Stimulated activated CD4-positive, alpha-beta T cell treated with anti-CD3 and anti-CD28 coated beads, Interleukin-1b, Interleukin-23, amount 100 ng/mL, for 4 hours (primary cell): ENCODE results near the gene PDE6D.
"Not testable (repeated sequence)": the region's sequence is repeated elsewhere in the genome, so short reads cannot be mapped to it uniquely, and the experiment has no call there.

ENCODE experiments used
- DNase-seq, 2 donors: peaks; one replicate each; pipeline ENCODE4 v3.0.0-alpha.2; 2020; ENCODE audit warnings: low read depth in 2 of 2

Gene PDE6D

DNA sequence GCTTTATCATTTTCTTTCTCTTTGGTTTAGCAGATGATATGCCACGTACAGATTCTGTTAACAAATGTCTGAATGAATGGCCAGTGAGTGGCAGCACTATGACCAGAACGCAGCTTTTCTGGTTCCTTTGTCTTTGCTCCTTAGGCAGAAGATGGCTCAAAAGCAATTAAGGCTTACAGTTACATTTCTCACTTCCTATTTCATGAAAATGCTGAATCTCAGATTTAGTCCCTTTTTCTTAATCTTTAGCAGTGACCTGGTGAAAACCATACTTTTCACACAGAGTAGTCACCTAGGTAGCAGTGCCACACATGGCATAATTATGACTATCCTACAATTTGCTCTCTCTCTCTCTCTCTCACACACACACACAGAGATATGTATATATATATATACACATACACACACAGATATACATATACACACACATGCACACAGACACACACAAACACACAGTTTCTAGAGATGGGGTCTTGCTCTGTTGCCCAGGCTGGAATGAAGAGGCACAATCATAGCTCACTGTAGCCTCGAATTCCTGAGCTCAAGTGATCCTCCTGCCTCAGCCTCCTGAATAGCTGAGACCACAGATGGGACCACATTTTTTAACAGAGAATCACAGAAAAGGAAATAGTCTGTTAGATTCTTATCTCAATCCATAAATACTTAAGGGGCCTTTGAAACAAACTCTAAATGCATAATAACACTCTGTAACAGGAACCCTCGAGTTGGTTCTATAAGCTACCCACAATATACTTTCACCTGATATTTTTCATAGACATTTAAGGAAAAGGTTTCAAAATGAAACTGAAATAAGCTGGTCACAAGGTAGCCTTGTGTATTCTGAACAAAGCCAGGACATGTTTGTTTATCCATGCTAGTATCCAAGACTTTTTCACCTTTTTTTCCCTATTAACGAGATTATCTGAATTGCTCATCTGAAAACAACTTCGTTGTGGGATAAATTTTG lies 11.6 kb downstream of the PDE6D start:
- no peak for DNase-seq

DNA sequence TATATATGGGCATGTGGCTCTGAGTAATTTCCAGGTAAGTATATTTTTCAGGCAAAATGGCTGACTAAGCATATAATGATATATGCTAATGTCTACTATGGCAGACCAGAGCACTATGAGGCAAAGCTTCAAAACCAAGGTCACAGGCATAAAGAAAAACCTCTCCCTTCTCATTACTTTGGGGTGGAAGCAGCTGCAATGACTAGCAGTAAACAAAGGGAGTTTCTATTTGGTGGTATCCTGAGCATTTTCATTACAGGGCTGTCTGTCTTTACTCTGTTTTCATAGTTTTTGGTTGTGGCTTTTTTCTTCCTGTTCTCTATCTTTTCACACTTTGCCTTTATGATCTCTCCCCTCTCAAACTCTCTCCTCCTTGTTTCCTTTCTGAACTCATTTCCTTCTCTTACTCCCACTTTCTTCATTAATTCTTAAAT lies 15.6 kb downstream of the PDE6D start:
- no peak for DNase-seq

DNA sequence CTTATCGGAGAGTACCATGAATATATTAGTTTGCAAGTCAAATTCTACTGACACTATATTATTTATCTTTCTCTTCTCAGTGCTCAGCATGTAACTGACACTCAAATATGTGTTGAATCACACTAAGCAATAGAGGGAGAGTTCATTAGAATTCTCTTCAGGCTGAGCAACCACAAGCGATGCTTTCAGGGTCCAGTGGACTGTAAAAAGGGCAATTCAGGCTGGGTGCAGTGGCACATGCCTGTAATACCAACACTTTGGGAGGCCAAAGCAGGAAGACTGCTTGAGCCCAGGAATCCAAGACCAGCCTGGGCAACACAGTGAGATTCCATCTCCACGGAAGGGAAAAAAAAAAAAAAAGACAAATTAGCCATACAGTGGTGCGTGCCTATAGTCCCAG lies 16.3 kb downstream of the PDE6D start:
- DNase-seq: no peak

DNA sequence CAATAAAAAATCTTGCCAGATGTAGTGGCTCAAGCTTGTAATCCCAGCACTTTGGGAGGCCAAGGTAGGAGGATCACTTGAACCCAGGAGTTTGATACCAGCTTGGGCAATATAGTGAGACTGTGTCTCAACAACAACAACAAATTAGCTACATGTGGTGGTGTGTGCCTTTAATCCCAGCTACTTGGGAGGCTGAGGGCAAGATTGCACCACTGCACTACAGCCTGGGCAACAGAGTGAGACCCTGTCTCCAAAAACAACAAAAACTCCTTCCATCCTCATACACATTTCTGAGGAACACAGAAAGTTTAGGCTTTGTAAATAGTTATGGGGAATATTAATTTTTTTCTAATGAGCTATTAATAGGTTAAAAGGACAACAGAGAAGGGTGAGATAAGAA lies 17.0 kb downstream of the PDE6D start:
- no peak for DNase-seq

GRCh38 chr2:231761735-231762134 lies 19.3 kb downstream of the PDE6D start:
- DNase-seq: no peak

- DNase-seq: no peak
These were observed 29.0 kb downstream of the PDE6D start for GRCh38 chr2:231752061-231752460.

GRCh38 chr2:231751042-231751815 lies 29.9 kb downstream of the PDE6D start:
- DNase-seq: no peak

DNA sequence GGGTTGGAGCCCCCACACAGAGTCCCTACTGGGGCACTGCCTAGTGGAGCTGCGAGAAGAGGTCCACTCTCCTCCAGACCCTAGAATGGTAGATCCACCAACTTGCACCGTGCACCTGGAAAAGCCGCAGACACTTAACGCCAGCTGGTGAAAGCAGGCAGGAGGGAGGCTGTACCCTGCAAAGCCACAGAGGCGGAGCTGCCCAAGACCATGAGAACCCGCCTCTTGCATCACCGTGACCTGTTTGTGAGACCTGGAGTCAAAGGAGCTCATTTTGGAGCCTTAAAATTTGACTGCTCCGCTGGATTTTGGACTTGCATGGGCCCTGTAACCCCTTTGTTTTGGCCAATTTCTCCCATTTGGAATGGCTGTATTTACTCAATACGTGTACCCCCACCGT lies 32.1 kb downstream of the PDE6D start:
- DNase-seq: not testable (repeated sequence)

- DNase-seq: not testable (repeated sequence)
These were observed 32.8 kb downstream of the PDE6D start for GRCh38 chr2:231748153-231748896.

GRCh38 chr2:231745303-231746038 lies 35.6 kb downstream of the PDE6D start:
- no peak for DNase-seq

GRCh38 chr2:231743376-231744116 lies 37.5 kb downstream of the PDE6D start:
- no peak for DNase-seq

- no peak for DNase-seq
These were observed 43.3 kb downstream of the PDE6D start for GRCh38 chr2:231737761-231738160.

DNA sequence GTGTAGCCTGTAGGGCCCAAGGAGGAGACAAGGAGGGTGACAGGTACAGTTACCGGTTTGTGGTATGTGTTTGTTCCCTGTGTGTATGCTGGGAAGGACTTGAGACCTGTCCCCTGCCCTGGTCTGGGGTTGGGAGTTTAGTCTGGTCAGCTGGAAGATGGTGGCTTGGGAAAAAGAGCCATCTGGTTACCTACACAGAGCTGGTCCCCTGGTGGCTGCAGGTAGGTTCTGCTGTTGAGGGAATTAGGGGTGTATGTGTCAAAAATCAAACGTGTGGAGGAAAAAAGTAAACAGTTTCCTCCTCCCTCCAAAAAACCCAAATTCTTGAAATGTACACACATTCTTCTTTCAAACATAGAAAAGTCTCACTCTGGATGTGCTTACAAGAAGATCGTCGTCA lies 48.5 kb downstream of the PDE6D start:
- DNase-seq: no peak

DNA sequence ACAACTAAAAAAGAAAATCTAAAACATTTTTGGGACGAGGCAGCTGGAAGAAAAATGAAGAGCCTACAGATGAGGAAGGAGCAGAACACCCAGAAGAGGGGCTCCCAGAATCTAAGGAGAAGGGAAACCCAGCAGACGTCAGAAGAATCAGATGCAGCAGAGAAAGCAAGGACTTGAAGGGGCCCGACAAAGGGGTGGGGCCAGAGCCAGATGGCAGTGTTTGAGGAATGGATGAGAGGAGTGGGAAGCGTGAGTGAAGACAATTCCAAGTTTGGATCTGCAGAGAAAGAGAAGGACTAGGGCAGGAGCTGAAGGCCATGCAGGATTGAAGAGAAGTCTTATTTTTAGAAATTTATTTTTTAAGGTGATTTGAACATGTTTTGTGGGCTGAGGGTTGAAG lies 53.5 kb downstream of the PDE6D start:
- DNase-seq: no peak

DNA sequence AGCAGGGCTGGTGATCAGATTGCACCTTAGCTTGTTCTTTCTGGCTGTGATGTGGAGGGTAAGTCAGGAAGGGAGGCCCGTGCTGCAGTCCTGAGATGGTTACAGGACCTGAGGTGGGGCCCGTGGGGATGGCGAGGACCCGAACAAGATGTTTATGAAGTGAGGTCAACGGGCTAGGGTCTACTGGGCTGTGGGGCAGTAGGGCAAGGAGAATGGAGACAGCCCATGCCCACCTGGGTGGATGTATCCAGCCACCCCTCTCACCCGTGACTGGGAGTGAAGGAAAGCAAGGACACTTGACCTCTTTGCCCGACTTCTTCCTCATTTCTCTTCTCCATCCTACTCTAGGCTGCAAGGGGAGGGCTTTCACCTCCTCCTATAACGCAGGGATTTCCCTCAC lies 54.8 kb downstream of the PDE6D start:
- no peak for DNase-seq

GRCh38 chr2:231725476-231725875 lies 55.6 kb downstream of the PDE6D start:
- no peak for DNase-seq

GRCh38 chr2:231722721-231723307 lies 58.3 kb downstream of the PDE6D start:
- DNase-seq: no peak

DNA sequence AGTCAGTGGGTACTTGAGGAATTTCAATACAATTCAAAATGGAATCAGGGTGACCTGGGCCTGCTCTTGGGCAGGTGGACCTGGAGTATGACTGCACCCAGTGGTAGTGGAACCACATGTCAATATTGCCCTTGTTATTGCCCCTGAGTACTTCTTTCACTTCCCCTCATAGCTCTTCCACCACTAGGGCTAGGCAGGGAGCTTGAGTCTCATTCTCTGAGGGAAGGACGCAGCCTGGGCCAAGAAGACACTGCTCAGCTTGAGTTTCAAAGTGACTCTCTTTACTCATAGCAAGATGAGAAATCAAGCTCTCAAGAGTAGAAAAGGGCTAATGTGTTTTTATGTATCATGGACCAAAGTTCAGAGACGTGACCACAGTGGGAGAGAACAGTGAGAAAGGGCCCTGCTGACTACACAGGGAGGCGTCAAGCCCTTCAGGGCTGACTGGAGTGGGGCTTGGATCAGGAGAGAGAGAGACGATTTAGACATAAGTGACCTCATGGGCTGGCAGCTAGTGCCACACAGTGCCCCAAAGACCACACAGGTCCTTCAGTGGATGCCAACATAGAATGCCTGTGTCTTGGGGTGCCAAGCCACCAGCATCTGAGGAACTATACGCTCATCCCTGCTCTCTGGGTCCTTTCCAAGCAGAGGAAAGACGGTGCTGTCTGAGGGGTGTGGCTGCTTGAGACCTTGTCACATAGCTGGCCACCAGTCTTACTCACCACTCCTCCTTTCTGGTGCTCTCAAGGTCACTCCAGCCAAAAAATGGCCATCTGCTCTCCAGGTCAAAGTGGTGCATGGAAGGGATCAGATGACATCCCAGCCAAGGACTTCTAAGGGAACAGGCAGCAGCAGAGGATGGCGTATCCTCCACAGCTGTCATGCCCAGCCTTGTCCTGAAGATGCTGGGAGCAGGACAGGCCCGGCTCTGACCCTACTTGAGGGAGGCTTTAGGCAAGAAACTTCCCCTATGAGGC lies 59.8 kb downstream of the PDE6D start:
- DNase-seq: no peak
